Activated naive CD8-positive, alpha-beta T cell treated with anti-CD3 and anti-CD28 coated beads, Interleukin-2, amount 50 U/mL, for 16 hours (primary cell): ENCODE measurements around the gene TDG.
"Not testable (repeated sequence)": the region's sequence is repeated elsewhere in the genome, so short reads cannot be mapped to it uniquely, and the experiment has no call there.

Source experiments
- DNase-seq: peaks from one replicate; pipeline ENCODE4 v3.0.0-alpha.2; 2020; ENCODE audit warnings: low read depth, low spot score

The TDG gene

GRCh38 chr12:104022786-104023185, 57.1 kb downstream of the TDG start:
- no peak for DNase-seq

GRCh38 chr12:104023710-104024109, 58.0 kb downstream of the TDG start:
- no peak for DNase-seq

- DNase-seq: no peak
Measured at GRCh38 chr12:104024348-104024747, 58.7 kb downstream of the TDG start.

- DNase-seq: no peak
Measured at GRCh38 chr12:104025771-104026170, 60.1 kb downstream of the TDG start.

GRCh38 chr12:104026841-104027599, 61.3 kb downstream of the TDG start:
- no peak for DNase-seq

GRCh38 chr12:104030596-104030995, 64.9 kb downstream of the TDG start:
- DNase-seq: not testable (repeated sequence)

- not testable (repeated sequence) for DNase-seq
Measured at GRCh38 chr12:104036143-104036542, 70.5 kb downstream of the TDG start.
